ENCODE results near the gene PRLR.

PRLR gene

GRCh38 chr5:35048910-35049309 is 181.4 kb downstream of the PRLR start:
- TF ChIP-seq CTCF (conservative IDR thresholded peaks at IDR 0.05) (no peak), ZFX (IDR thresholded peaks at IDR 0.05) (no peak)
- H3K27ac ChIP-seq = no peak overlapping the region

DNA sequence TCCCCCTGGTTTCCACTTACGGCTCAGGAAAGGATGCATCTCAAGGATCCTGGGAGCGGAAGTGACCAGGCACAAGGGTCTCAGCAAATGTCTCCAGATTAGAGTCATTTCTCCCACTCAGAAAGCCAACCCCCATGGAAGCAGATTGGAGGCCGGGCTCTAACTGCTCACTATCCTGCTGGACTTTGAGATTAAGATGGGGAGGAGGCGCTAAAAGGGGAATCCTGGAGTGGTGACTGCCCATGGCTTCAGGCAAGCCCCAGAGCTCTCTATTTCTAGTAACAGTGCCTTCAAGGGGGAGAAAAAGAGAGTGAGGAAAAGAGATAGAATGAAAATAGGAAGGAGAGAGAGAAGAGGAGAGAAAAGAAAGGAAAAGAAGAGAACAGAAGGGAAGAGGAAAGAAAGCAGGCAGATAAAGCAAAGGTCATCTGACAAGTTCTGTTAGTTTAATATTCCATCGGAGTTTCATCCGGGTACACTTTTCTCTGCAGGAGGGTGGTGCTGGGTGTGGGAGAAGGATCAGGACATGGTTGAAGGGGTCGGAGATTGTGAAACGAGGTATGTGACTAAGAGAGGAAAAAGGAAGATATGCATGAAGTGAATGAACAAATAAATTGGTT is 182.4 kb downstream of the PRLR start, which contains the start of gene AGXT2:
Gene AGXT2 (minus strand): TSS at position 165 of the 620 bp plus-strand sequence. CDS start 57 bp downstream, at position 108.
- TF ChIP-seq ZFX (IDR thresholded peaks at IDR 0.05) (no peak), CTCF (conservative IDR thresholded peaks at IDR 0.05) (no peak)
- H3K27ac ChIP-seq = no peak within 1 kb of the TSS

GRCh38 chr5:35046774-35047173 is 183.5 kb downstream of the PRLR start:
- TF ChIP-seq ZFX (IDR thresholded peaks at IDR 0.05) (no peak), CTCF (conservative IDR thresholded peaks at IDR 0.05) (no peak)
- no peak overlapping the region for H3K27ac ChIP-seq

- TF ChIP-seq CTCF (conservative IDR thresholded peaks at IDR 0.05) = no peak
- TF ChIP-seq ZFX (IDR thresholded peaks at IDR 0.05) = no peak
- H3K27ac ChIP-seq = no peak overlapping the region
Observed at GRCh38 chr5:35045280-35045679, 185.0 kb downstream of the PRLR start.

DNA sequence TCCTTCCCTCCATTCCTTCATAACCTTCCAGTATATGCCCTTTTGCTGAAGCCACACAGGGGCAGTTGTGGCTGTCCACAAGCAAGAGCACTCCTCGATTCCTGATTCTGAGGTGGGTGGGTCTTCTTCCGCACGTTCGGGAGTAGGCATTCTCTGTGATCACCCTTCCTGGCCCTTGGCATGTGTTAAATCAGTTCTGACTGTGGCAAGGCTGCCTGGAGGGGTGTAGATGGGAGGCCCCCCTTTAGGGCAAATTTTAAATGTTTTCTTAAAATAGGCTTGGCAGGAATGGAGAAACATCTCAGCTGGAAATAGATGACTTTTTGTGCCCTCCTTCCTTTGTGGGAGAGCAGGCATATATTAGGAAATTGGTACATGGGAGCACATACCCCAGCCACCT is 185.6 kb downstream of the PRLR start:
- no peak for TF ChIP-seq ZFX (IDR thresholded peaks at IDR 0.05)
- no peak for TF ChIP-seq CTCF (conservative IDR thresholded peaks at IDR 0.05)
- no peak overlapping the region for H3K27ac ChIP-seq

GRCh38 chr5:35042781-35043180 is 187.5 kb downstream of the PRLR start:
- no peak overlapping the region for H3K27ac ChIP-seq
- TF ChIP-seq ZFX (IDR thresholded peaks at IDR 0.05) (no peak), CTCF (conservative IDR thresholded peaks at IDR 0.05) (no peak)

- TF ChIP-seq ZFX (IDR thresholded peaks at IDR 0.05) (no peak), CTCF (conservative IDR thresholded peaks at IDR 0.05) (no peak)
- H3K27ac ChIP-seq = no peak overlapping the region
Observed at GRCh38 chr5:35041261-35041660, 189.0 kb downstream of the PRLR start.

All from C4-2B (cell line).